ENCODE measurements around the gene ST7. TPM values are rescaled to one million over a fixed set of nuclear protein-coding genes. Genes with fewer than 3 reads are reported as not detected.

Gene ST7
- total RNA-seq, 1 experiment from 2014 or later = 12.9 TPM

GRCh38 chr7:117211614-117212013, 258.3 kb downstream of the ST7 start:
- H4K5ac ChIP-seq (ENCODE audit: insufficient read length, low read depth, low read length) = no peak overlapping the region
- no peak for DNase-seq
- no peaks in the 10 kb centered on the region for H4K20me1 ChIP-seq (ENCODE audit: control insufficient read depth, insufficient read depth, insufficient read length)
- H3K79me2 ChIP-seq (ENCODE audit: insufficient read depth, low read length) = no peaks in the 10 kb centered on the region
- no peak overlapping the region for H2AK5ac ChIP-seq (ENCODE audit: insufficient read length, low read length)
- H4K8ac ChIP-seq (replicated peaks; ENCODE audit: insufficient read length, low read depth, low read length) = no peak overlapping the region
- Mint-ChIP-seq H3K27me3 (ENCODE audit: low read depth) (no peaks in the 10 kb centered on the region), H3K27ac (no peak overlapping the region), H3K4me3 (no peak overlapping the region), H3K36me3 (ENCODE audit: insufficient read depth in 1 of 3, low read depth in 3 of 3) (peaks cover 0 to 4% (median 0%) of the 10 kb centered on the region in 3 experiments; a peak in 2 of 7 replicates), H3K4me1 (0 out of 4 replicates have a peak, but pooled peaks cover 0 to 2% of the 10 kb centered on the region in 2 experiments), H3K9me3 (no peaks in the 10 kb centered on the region)
- no peak overlapping the region for H3K18ac ChIP-seq (ENCODE audit: insufficient read length, low read depth, low read length)
- H3K14ac ChIP-seq (ENCODE audit: insufficient read depth, low read length) = no peak overlapping the region
- no peak overlapping the region for H2BK120ac ChIP-seq (ENCODE audit: low read depth, low read length, poor library complexity, severe bottlenecking)
- no peaks in the 10 kb centered on the region for H3K79me1 ChIP-seq (ENCODE audit: insufficient read depth, low read depth, low read length, poor library complexity, severe bottlenecking)
- no peak overlapping the region for H2BK15ac ChIP-seq (ENCODE audit: low read depth, low read length)
- H3K9ac ChIP-seq (ENCODE audit: extremely low read depth, insufficient read length, low read length) = no peak overlapping the region
- no peaks in the 10 kb centered on the region for H3K9me3 ChIP-seq (ENCODE audit: control insufficient read depth, low read depth, low read length)
- no peak overlapping the region for H2AFZ ChIP-seq (ENCODE audit: low read length)
- H3K27ac ChIP-seq (ENCODE audit: insufficient read length, low read depth, low read length) = no peak overlapping the region
- H3K4ac ChIP-seq (ENCODE audit: low read depth, low read length) = no peak overlapping the region
- no peak overlapping the region for H3K56ac ChIP-seq (ENCODE audit: insufficient read length, low read depth, low read length)
- H3K23ac ChIP-seq (ENCODE audit: insufficient read length, low read depth, low read length) = no peak overlapping the region
- no peak overlapping the region for H3T11ph ChIP-seq (ENCODE audit: low read length)
- no peak for TF ChIP-seq CTCF (conservative IDR thresholded peaks at IDR 0.05)
- H3K4me2 ChIP-seq (ENCODE audit: insufficient read depth, insufficient read length, low read length) = no peak overlapping the region
- no peak overlapping the region for H2BK20ac ChIP-seq (ENCODE audit: low read depth, low read length, poor library complexity, severe bottlenecking)
- no peaks in the 10 kb centered on the region for H3K27me3 ChIP-seq (ENCODE audit: insufficient read depth, low read length)
- H3K23me2 ChIP-seq (ENCODE audit: insufficient read length, low read depth, low read length, poor library complexity, severe bottlenecking) = no peaks in the 10 kb centered on the region
- H2BK5ac ChIP-seq (ENCODE audit: insufficient read length, low read length) = no peak overlapping the region
- H4K91ac ChIP-seq (ENCODE audit: insufficient read length, low read depth, low read length) = no peak overlapping the region
- no peaks in the 10 kb centered on the region for H3K4me1 ChIP-seq (ENCODE audit: insufficient read depth, low read length)
- no peak overlapping the region for H2BK12ac ChIP-seq (ENCODE audit: insufficient read length, low read depth, low read length)
